HEK293 (cell line): ENCODE results near the gene FGR.

Experiments used
- BCL11A ChIP-seq: fragments of 450-650 bp; formaldehyde crosslinking; IDR thresholded peaks from 2 replicates; pipeline ENCODE4 v1.5.1; 2016; ENCODE audit warnings: low read depth, missing biosample characterization, missing genetic modification characterization
- BCL6B ChIP-seq: fragments of 450-650 bp; formaldehyde crosslinking; IDR thresholded peaks from 2 replicates; pipeline ENCODE4 v1.5.1; 2017; ENCODE audit warnings: missing biosample characterization, missing genetic modification characterization
- GLIS2 ChIP-seq: fragments of 450-650 bp; formaldehyde crosslinking; IDR thresholded peaks from 2 replicates; pipeline ENCODE4 v1.5.1; 2016; ENCODE audit warnings: missing biosample characterization, missing genetic modification characterization
- HOXA7 ChIP-seq: sonication (generic); formaldehyde crosslinking; IDR thresholded peaks from 2 replicates; pipeline ENCODE4 v1.8.1; 2022; ENCODE audit warnings: missing genetic modification reagents, borderline replicate concordance
- KLF10 ChIP-seq: fragments of 450-650 bp; IDR thresholded peaks from 2 replicates; pipeline ENCODE4 v1.5.1; 2018; ENCODE audit warnings: missing biosample characterization, mild to moderate bottlenecking, missing genetic modification characterization
- PBX3 ChIP-seq: sonication (generic); formaldehyde crosslinking; IDR thresholded peaks from 2 replicates; pipeline ENCODE4 v1.8.1; 2022; ENCODE audit warnings: mild to moderate bottlenecking, moderate library complexity, missing genetic modification reagents
- PRDM2 ChIP-seq: fragments of 450-650 bp; formaldehyde crosslinking; IDR thresholded peaks from 2 replicates; pipeline ENCODE4 v1.5.1; 2016; ENCODE audit warnings: missing biosample characterization, missing genetic modification characterization, borderline replicate concordance
- SP2 ChIP-seq: fragments of 450-650 bp; formaldehyde crosslinking; IDR thresholded peaks from 2 replicates; pipeline ENCODE4 v1.5.1; 2016; ENCODE audit warnings: missing biosample characterization, missing genetic modification characterization
- SP7 ChIP-seq: fragments of 450-650 bp; formaldehyde crosslinking; IDR thresholded peaks from 2 replicates; pipeline ENCODE4 v1.5.1; 2016; ENCODE audit warnings: missing biosample characterization, missing genetic modification characterization
- WT1 ChIP-seq: fragments of 450-650 bp; formaldehyde crosslinking; IDR thresholded peaks from 2 replicates; pipeline ENCODE4 v1.5.1; 2016; ENCODE audit warnings: missing biosample characterization, missing genetic modification characterization
- ZNF132 ChIP-seq: fragments of 450-650 bp; formaldehyde crosslinking; IDR thresholded peaks from 2 replicates; pipeline ENCODE4 v1.5.1; 2017; ENCODE audit warnings: missing biosample characterization, missing genetic modification characterization, borderline replicate concordance
- ZNF140 ChIP-seq: fragments of 450-650 bp; formaldehyde crosslinking; IDR thresholded peaks from 2 replicates; pipeline ENCODE4 v1.5.1; 2016; ENCODE audit warnings: missing biosample characterization, missing genetic modification characterization
- ZNF19 ChIP-seq: fragments of 450-650 bp; formaldehyde crosslinking; IDR thresholded peaks from 2 replicates; pipeline ENCODE4; 2016; ENCODE audit warnings: missing biosample characterization, missing genetic modification characterization, low read depth
- ZNF23 ChIP-seq: fragments of 450-650 bp; formaldehyde crosslinking; IDR thresholded peaks from 2 replicates; pipeline ENCODE4 v1.5.1; 2016; ENCODE audit warnings: missing biosample characterization, missing genetic modification characterization, borderline replicate concordance
- ZNF24 ChIP-seq: fragments of 450-650 bp; formaldehyde crosslinking; IDR thresholded peaks from 2 replicates; pipeline ENCODE4 v1.5.1; 2016; ENCODE audit warnings: missing biosample characterization, missing genetic modification characterization
- ZNF324 ChIP-seq: fragments of 450-650 bp; formaldehyde crosslinking; IDR thresholded peaks from 2 replicates; pipeline ENCODE4 v1.5.1; 2016; ENCODE audit warnings: missing biosample characterization, missing genetic modification characterization
- ZNF362 ChIP-seq: fragments of 450-650 bp; formaldehyde crosslinking; IDR thresholded peaks from 2 replicates; pipeline ENCODE4 v1.5.1; 2016; ENCODE audit warnings: missing biosample characterization, missing genetic modification characterization
- ZNF404 ChIP-seq: fragments of 450-650 bp; formaldehyde crosslinking; IDR thresholded peaks from 2 replicates; pipeline ENCODE4 v1.5.1; 2017; ENCODE audit warnings: missing biosample characterization, missing genetic modification characterization
- ZNF416 ChIP-seq: fragments of 450-650 bp; formaldehyde crosslinking; IDR thresholded peaks from 2 replicates; pipeline ENCODE4 v1.5.1; 2016; ENCODE audit warnings: missing biosample characterization, missing genetic modification characterization
- ZNF433 ChIP-seq: fragments of 450-650 bp; formaldehyde crosslinking; IDR thresholded peaks from 2 replicates; pipeline ENCODE4 v1.5.1; 2016; ENCODE audit warnings: missing biosample characterization, missing genetic modification characterization, low read depth
- ZNF555 ChIP-seq: fragments of 450-650 bp; formaldehyde crosslinking; conservative IDR thresholded peaks from 2 replicates; pipeline ENCODE4 v1.5.1; 2017; ENCODE audit warnings: missing biosample characterization, mild to moderate bottlenecking, missing genetic modification characterization, inconsistent platforms
- ZNF571 ChIP-seq: fragments of 450-650 bp; formaldehyde crosslinking; IDR thresholded peaks from 2 replicates; pipeline ENCODE4 v1.5.0; 2017; ENCODE audit warnings: missing biosample characterization, missing genetic modification characterization
- ZNF623 ChIP-seq: fragments of 450-650 bp; formaldehyde crosslinking; IDR thresholded peaks from 2 replicates; pipeline ENCODE4 v1.5.1; 2016; ENCODE audit warnings: missing biosample characterization, missing genetic modification characterization
- ZNF624 ChIP-seq: fragments of 450-650 bp; formaldehyde crosslinking; IDR thresholded peaks from 2 replicates; pipeline ENCODE4 v1.5.1; 2017; ENCODE audit warnings: missing biosample characterization, missing genetic modification characterization
- ZNF626 ChIP-seq: fragments of 450-650 bp; sonication (Bioruptor Pico); formaldehyde crosslinking; IDR thresholded peaks from 2 replicates; pipeline ENCODE4 v1.5.1; 2018; ENCODE audit warnings: missing biosample characterization, missing genetic modification characterization, inconsistent platforms
- ZNF629 ChIP-seq: fragments of 450-650 bp; formaldehyde crosslinking; IDR thresholded peaks from 2 replicates; pipeline ENCODE4 v1.5.1; 2017; ENCODE audit warnings: missing biosample characterization, missing genetic modification characterization
- ZNF707 ChIP-seq: fragments of 450-650 bp; formaldehyde crosslinking; IDR thresholded peaks from 2 replicates; pipeline ENCODE4 v1.5.1; 2016; ENCODE audit warnings: missing biosample characterization, missing genetic modification characterization
- ZNF777 ChIP-seq: fragments of 450-650 bp; formaldehyde crosslinking; IDR thresholded peaks from 2 replicates; pipeline ENCODE4 v1.5.1; 2017; ENCODE audit warnings: missing biosample characterization, missing genetic modification characterization, borderline replicate concordance
- ZNF785 ChIP-seq: fragments of 450-650 bp; formaldehyde crosslinking; IDR thresholded peaks from 2 replicates; pipeline ENCODE4 v1.5.1; 2016; ENCODE audit warnings: missing biosample characterization, missing genetic modification characterization
- TF ChIP-seq, protein P1 (sequence below): fragments of 450-650 bp; formaldehyde crosslinking; IDR thresholded peaks from 2 replicates; pipeline ENCODE4 v1.5.1; 2016; ENCODE audit warnings: missing biosample characterization, missing genetic modification characterization

The FGR gene

DNA sequence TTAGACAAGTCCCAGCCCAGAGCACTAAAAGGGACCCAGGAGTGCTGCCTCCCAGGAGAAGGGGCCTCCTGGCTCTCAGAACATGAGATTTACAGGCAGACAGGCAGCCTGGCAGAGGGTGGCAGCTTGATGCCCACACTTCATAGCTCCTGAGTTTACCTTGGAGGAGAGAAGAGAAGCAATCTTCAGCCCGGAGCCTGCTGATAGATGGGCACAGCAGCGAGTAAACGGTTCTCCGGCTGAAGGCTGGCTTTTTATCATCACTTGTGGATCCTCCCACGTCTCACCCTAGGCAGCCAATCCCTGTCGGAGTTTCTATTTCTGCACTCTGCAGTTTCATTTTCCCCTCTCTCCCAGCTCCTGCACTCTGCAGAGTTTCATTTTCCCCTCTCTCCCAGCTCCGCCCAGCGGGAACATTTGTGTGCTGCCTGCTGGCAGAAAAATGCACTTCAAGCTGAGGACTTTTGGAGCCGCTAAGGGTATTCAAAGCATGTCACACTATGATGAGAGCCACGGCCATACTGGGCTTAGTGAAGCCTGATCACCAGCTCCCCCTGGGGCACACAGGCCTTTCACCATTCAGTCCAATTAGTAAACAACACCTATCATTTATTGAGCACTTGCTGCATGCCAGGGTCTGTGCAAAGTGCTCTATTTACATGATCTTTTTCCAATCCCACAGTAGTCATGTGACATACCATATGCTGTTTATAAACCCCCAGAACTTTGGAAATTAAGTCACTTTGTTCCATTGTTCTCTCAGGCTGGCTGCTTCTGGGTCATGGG, 37.2 kb upstream of the FGR start, which contains the start of gene IFI6 (continued):
- TF ChIP-seq ZNF416: no peak
- no peak for TF ChIP-seq ZNF433 (tag by site-specific recombination)
- TF ChIP-seq ZNF132 (tag by site-specific recombination): no peak
- TF ChIP-seq ZNF362 (tag by site-specific recombination): no peak
- no peak for TF ChIP-seq ZNF624 (tag by site-specific recombination)
- no peak for TF ChIP-seq GLIS2 (tag by site-specific recombination)
- TF ChIP-seq ZNF629 (tag by site-specific recombination): peak; percentile 48
- no peak for TF ChIP-seq ZNF571 (tag by site-specific recombination)
- TF ChIP-seq ZNF623: no peak
- TF ChIP-seq ZNF707 (tag by site-specific recombination): no peak
- no peak for TF ChIP-seq ZNF19
- TF ChIP-seq KLF10 (tag by site-specific recombination): no peak
- no peak for TF ChIP-seq ZNF626
- TF ChIP-seq PRDM2 (tag by site-specific recombination): no peak
- TF ChIP-seq ZNF785: no peak
- TF ChIP-seq ZNF24 (tag by site-specific recombination): peak; percentile 48; the same call in 1 of the 2 replicates
- TF ChIP-seq SP7 (tag by site-specific recombination): peak; percentile 38; the same call in 1 of the 2 replicates
- TF ChIP-seq, protein P1, sequence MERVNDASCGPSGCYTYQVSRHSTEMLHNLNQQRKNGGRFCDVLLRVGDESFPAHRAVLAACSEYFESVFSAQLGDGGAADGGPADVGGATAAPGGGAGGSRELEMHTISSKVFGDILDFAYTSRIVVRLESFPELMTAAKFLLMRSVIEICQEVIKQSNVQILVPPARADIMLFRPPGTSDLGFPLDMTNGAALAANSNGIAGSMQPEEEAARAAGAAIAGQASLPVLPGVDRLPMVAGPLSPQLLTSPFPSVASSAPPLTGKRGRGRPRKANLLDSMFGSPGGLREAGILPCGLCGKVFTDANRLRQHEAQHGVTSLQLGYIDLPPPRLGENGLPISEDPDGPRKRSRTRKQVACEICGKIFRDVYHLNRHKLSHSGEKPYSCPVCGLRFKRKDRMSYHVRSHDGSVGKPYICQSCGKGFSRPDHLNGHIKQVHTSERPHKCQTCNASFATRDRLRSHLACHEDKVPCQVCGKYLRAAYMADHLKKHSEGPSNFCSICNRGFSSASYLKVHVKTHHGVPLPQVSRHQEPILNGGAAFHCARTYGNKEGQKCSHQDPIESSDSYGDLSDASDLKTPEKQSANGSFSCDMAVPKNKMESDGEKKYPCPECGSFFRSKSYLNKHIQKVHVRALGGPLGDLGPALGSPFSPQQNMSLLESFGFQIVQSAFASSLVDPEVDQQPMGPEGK (tag by site-specific recombination): no peak
- TF ChIP-seq BCL6B (tag by site-specific recombination): no peak
- TF ChIP-seq ZNF324 (tag by site-specific recombination): peak; percentile 64; the same call in 1 of the 2 replicates
- TF ChIP-seq SP2 (tag by site-specific recombination): peak; percentile 79
- TF ChIP-seq PBX3: no peak
- TF ChIP-seq ZNF404: no peak
- no peak for TF ChIP-seq ZNF555 (tag by site-specific recombination)
- no peak for TF ChIP-seq ZNF140
- TF ChIP-seq BCL11A (tag by site-specific recombination): no peak
- no peak for TF ChIP-seq ZNF23
- TF ChIP-seq ZNF777 (tag by site-specific recombination): no peak
- TF ChIP-seq WT1 (tag by site-specific recombination): no peak
- no peak for TF ChIP-seq HOXA7 (CRISPR knock-in tag)
